GM06990 (cell line): ENCODE results near the gene UBR4.

Experiments used
- DNase-seq: peaks from one replicate; pipeline ENCODE4 v3.0.0-alpha.2; 2011; ENCODE audit not compliant: insufficient read length; ENCODE audit errors: extremely low read depth
- H3K27me3 ChIP-seq: replicated peaks from 2 replicates; pipeline ENCODE4 v1.6.0; 2011; ENCODE audit warnings: low read length; ENCODE audit not compliant: control insufficient read depth, insufficient read depth
- H3K36me3 ChIP-seq: 2 replicates; pipeline ENCODE4 v1.5.1; 2011; ENCODE audit warnings: low read length; ENCODE audit not compliant: control insufficient read depth, insufficient read depth
- H3K4me3 ChIP-seq: replicated peaks from 2 replicates; pipeline ENCODE4 v1.5.1; 2011; ENCODE audit warnings: low read depth, mild to moderate bottlenecking, control low read depth, low read length
- CTCF ChIP-seq: IDR thresholded peaks from 2 replicates; pipeline ENCODE4 v1.5.1; 2011; ENCODE audit warnings: low read length, control low read depth, mild to moderate bottlenecking, inconsistent platforms; ENCODE audit not compliant: insufficient read depth, poor library complexity, severe bottlenecking

The UBR4 gene

GRCh38 chr1:19205403-19205802 is 4.7 kb downstream of the UBR4 start:
- Histone ChIP-seq H3K27me3 (no peaks in the 10 kb centered on the region), H3K36me3 (no peaks in the 10 kb centered on the region), H3K4me3 (no peak overlapping the region; the same call in 1 of the 2 replicates)
- no peak for TF ChIP-seq CTCF
- no peak for DNase-seq

DNA sequence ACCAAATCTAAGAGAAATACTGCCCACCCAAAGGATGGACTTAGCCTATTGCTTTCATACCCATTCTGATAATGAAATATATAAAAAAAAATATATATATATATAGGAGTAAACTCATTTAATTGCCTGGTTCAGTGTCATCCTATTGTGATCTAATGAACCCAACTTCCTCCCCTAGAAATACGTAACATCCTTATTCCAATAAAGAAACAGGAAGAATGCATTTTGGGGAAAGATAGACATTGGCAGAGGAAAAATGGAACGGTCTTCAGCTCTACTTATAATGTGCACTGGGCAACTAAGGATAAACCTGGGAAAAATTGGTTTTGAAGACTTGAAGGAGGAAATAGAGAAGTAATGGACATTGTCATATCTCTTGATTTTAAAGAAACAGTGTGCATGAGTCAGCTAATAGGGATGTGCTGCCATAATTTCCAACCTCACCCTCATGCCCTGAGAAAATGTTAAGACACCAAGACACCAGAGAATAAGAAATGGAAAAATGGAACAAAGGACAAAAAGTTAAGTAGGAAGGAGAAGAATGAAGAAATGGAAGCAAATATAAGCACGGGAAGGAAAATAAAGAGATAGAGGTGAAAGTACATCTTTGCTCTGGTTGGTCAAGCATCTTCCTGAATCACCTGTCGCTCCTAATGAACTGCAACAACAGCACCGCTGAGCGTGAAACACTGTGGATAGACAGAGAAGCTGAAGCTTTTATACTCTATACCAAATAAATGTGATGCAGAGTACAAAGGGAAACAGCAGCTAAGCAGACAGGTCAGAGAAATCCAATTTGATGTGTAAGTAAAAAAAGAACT is 5.4 kb downstream of the UBR4 start:
- Histone ChIP-seq H3K36me3 (no peaks in the 10 kb centered on the region), H3K4me3 (no peak overlapping the region), H3K27me3 (no peaks in the 10 kb centered on the region)
- DNase-seq = no peak
- TF ChIP-seq CTCF = no peak

GRCh38 chr1:19203440-19203839 is 6.6 kb downstream of the UBR4 start:
- no peaks in the 10 kb centered on the region for H3K27me3 ChIP-seq
- no peak for DNase-seq
- TF ChIP-seq CTCF = no peak
- peaks cover 7% of the 10 kb centered on the region for H3K36me3 ChIP-seq
- H3K4me3 ChIP-seq = no peak overlapping the region

GRCh38 chr1:19202396-19202795 is 7.7 kb downstream of the UBR4 start:
- TF ChIP-seq CTCF = no peak
- Histone ChIP-seq H3K4me3 (no peak overlapping the region), H3K27me3 (no peaks in the 10 kb centered on the region), H3K36me3 (peaks cover 8% of the 10 kb centered on the region)
- DNase-seq = no peak

DNA sequence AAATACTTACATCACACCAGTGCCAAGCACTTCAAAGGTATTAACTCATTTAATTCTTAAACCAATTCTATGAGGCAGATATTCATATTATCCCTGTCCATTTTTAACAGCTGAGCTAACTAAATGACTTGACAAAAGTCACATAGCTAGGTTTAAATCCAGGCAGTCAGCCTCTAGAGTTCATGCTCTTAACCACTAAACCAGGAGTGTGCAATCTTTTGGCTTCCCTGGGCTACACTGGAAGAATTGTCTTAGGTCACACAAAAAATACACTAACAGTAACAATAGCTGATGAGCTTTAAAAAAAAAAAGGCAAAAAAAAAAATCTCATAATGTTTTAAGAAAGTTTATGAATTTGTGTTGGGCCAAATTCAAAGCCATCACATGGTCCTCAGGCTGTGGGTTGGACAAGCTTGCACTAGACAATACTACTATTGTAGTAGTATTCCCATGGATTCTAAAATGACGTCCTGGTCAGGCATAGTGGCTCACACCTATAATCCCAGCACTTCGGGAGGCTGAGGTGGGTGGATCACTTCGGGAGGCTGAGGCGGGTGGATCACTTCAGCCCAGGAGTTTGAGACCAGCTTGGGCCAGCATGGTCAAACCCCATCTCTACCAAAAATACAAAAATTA is 10.0 kb downstream of the UBR4 start:
- Histone ChIP-seq H3K36me3 (peaks cover 11% of the 10 kb centered on the region), H3K4me3 (no peak overlapping the region), H3K27me3 (no peaks in the 10 kb centered on the region)
- DNase-seq = no peak
- no peak for TF ChIP-seq CTCF
